GM19351 (cell line): ENCODE results near the gene TOM1L2.

Experiments
- ATAC-seq: cut with Tn5 transposase; IDR thresholded peaks from one replicate; pipeline ENCODE4 v1.9.1; 2021; ENCODE audit warnings: mild to moderate bottlenecking, moderate library complexity; ENCODE audit not compliant: unreplicated experiment

Gene TOM1L2

DNA sequence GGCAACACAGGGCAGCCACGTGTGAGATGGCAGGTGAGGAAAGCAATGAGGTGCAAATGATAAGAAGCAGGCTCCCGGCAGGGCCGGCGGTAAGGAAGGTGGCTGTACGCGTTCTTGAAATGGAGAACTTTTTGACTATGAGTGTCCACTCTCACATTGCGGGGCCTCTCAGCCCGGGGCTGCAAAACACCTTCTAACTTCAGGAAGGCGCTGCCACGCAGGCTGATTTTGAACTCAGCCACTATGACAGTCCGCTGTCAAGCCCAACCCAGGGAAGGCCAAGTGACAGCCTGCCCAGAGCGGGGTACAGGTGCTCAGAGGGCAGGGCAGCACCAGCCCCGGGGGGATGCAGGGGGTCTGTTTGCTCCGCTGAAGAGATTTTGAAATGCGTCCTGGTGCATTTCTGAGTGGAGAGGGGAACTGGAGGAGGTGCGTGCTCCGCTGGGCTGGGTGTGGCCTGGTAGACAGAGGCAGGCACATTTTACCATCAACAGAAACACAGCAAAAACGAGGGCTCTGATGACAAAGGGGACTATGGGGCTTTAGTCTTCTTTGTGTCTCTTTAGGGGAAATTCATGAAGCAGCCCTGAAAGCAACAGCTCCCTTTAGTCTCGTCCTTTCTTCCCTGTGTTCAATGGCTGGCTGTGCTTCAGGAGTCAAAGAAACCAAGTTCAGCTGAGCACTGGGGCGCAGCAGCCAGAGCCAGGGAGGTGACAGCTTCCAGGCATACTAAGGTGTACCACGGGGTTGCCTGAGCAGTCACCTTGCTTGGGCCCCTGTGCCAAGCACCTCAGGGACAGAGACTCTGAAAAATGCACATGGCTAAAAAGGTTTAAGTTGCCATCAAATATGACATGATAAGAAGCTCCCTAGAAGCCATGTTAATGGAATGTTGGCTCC lies 120.8 kb downstream of the TOM1L2 start:
- no peak for ATAC-seq

DNA sequence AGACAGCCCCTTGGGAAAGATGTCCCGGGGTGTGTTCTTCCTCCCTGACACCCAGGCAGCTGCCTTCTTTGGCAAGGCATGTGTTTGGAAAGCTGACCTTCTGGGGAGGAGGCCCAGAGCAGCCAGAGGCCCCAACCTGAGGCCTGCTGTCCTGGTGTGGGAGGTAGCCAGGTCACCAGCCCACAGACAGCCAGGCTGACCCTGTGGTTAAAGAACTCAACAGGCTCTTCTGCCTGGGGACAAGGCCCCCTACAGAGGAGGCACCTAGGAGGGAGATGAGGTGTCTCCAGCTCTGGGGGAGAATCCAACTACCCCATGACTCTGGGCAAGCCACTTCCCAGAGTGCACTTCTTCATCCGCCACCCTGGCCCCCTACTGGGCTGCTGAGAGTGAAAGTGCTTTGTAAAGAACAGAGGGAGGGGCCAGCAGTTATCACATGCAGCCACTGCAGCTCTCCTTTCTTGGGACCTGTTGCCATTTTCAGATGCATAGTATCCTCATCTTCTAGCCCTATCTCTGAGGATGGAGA lies 122.3 kb downstream of the TOM1L2 start:
- no peak for ATAC-seq

DNA sequence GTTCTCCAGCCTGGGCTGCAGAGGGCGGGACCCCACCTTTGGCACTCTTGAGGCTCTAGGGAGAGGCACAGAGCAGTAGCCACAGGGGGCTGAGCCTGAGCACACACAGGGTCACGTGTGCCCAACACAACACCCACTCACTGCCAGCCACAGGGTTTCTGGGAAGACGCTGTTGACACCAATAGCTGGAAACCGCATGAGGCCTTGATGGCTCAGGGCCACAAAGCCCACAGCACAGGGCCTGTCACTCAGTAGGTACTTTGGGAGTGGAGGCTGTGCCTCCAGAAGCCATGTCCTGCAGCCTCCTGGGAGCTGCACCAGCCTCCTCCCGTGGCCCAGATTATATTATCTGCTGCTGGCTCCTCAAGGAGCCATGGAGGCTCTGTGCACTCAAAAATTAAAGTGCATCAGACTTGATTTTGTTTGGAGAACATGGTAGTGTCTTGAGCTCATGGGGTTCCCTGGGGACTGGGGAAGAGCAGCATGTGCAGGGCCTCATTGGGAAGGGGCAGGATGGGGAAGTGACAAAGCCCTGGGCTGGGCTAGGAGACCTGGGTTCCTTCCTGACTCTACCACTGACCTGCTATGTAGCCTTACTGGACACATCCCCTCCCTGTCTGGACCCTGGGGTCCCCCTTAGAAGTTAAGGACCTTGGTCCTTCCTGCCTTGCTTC lies 122.9 kb downstream of the TOM1L2 start:
- peak; percentile 82 for ATAC-seq

DNA sequence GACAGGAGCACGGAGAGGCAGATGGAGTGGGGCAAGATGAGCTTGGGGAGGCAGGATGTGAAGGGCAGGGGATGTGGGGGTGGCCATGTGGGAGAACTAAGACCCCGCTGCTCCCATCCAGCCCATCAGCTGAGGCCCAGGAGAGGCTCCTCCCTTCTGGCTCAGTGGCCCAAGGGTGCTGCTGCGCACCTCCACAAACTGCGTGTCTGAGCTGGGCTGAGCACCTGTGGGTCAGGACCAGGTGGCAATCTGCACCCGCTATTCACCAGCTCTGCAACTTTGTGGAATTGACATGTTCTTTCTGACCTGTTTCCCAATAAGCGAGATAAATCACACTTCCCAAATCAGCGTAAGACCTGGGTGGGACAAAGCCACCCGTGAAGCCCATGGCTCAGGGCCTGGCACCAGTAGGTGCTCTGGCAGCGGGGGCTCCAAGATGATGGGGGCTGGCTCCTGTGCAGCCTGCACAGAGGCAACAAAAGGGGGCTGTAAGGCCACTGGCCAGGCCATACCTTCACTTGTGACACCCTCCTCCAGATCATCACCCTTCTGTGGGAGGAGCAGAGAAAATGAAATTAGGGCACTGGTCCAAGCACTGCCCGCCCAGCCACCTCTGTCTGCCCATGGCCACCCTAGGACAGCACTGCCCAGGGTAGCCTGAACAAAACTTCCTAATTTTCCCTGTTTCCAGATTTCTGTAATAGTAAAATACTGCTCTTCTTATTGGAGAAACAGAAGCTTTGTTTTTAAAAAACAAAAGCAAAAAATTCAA lies 123.7 kb downstream of the TOM1L2 start:
- no peak for ATAC-seq

DNA sequence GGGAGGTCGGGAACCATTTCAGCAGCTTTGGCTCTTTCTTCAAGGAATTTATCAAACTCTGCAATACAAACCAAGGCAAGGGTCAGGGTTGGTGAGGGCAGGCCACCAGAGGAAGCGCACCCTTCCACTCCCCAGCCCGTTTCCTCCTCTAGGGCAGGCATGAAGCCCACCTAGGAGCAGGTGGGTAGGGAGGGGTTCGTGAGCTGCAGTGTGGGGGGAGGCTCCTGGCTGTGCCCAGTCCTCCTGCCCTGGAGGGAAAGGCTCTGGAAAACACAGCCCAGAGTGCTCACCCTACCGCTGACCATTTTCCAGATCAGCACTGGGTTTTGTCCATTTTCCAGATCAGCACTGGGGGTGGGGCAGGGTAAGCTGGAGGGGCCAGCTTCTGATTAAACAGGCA lies 124.5 kb downstream of the TOM1L2 start:
- no peak for ATAC-seq

DNA sequence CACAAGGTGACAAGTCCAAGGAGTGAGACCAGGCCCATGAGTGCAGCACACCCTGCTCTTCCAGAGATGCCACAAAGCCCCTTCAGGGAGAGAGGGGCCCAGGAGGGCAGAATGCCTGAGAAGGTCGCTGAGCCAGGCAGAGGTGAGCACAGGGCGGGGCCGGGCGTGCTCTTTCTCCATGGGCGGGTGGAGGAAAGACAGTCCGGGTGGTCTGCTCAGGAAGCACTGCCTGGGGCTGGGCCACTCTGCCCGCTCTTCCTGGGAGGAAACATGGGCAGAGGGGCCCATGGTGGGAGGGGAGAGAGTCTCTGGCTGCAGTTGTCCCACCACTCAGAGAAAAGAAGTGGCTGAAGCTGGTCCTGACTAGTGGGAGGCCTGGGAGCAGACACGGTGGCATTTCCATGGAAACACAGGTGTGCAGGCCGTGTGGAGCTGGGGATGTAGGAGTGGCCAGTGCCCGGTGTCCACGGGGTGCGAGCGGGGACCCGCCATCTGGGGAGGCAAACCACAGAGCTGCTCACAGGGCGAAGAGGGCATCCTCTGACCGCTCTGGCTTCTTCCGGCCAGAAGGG lies 125.0 kb downstream of the TOM1L2 start:
- no peak for ATAC-seq

DNA sequence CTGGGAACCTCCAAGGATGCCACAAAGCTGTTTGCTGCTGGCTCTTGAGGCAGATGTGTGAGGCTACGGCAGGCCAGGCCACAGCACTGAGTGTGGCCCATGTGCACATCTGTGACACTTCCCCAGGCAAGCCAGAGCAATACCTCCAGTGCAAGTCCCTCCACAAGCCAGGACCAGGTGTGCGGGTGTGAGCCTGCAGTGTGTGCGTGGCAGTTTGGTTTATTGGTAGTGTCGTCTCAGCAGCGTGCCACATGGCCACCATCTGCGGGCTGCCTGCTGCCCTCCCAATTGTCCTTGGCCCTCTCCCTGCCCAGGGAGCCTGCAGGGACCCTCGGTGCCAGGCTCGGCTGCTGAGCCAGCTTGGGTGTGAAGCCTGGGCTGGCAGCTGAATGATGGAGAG lies 125.6 kb downstream of the TOM1L2 start:
- ATAC-seq, result no peak

DNA sequence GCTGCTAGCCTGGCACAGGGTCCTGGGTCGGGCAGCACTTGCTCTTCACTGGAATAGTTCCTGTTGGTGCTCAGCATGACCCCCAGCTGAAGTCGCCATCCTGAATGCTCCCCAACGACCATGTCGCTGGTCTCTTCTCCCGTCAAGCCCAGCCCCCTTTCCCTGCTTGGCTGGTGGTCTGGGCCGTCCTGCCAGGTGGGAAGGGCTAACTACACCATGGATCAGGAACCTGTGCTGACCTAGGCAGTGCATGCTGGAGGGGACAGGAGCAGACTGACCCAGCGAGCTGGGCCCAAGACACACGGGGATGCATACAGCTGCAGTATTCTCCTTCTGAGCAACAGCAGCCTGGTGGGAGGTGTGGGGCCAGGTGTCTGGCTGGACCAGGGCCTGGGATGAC lies 126.2 kb downstream of the TOM1L2 start:
- ATAC-seq, result no peak

DNA sequence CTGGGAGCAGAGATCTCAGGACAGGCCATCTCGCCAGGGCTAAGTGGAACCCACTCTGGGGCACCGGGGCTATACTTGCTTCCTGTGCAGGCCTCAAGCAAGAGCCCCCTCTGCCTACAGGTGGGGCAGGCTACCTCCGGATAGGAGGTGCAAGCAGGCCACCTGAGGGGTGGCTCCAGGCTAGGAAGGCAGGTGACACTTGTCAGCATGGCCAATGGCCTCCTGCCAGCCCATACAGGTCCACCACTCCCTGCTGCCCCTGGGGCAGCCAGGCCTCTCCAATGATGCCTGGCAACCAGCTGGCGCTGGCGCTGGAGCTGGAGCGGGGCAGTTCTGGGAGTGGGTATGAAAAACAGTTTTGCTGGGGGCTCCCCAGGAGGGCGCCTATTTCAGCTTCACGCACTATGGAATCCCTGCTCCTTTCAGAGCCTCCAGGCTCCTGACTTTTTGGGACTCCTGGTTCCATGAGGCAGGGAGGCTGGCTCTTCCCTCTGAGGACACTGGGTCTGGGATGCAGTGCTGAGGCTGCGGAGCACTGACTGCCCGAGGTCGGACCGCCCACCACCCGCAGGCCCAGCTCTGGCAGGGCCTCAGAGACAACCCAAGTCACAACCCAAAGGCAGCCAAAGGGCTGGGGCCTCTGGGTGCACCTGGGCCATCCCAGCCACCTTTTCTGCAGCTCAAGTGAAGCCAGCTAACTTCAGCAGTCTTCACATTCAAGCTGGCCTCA lies 127.0 kb downstream of the TOM1L2 start:
- ATAC-seq, result no peak

DNA sequence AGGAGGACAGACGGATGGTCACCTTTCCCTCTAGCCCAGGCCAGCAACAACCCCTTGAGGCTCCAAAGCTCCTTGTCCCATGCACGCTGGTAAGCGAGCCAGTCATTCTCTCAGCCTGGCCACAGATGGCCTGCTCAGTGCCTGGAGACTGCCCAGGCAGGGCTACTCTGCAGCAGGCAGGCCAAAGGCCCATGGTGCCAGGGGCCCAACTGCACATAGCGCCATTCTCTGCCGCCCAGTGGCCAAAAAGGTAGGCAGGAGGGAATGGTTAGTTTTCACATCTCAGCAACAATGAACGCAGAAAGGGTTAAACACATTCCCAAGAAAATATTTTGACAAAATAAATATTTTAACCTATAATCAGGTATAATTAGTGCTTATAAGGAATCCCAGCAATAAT lies 127.7 kb downstream of the TOM1L2 start:
- no peak for ATAC-seq

DNA sequence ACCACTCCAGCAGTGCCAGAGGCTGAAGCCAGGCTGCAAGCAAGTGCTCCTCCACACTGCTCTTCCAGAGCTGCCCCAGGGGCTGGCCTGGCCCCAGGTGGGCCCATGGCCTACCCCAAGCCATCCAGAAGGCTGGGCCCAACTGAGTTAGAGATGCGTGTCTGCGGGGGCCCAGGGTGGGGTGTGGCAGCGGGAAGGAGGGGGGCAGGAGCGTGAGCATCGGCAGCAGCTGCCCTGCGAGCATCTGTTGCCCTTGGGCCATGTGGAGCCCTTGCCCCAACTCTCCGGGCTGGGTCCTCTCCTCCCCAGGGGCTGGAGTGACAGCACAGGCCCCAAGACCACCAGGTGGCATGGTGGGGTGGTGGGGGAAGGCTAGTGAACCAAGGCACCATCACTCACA lies 128.1 kb downstream of the TOM1L2 start:
- ATAC-seq, result no peak

DNA sequence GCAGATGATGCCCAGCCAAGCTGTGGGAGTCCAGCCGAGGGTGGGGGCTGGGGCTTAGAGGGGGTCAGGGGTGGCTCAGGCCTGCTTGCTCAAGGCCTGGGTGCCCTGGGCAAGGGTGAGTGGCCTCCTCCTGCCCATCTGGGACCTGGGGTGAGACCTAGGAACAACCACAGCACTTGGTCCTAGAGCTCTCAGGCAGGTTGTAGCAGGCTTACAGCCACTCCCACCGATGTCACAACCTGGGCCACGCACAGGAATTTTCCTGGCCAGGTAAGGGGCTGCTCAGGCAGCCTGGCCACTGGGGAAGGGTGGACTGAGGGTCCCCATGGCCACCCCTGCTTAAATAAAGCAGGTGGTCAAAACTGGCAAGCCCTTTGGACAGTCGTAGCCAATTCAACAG lies 129.1 kb downstream of the TOM1L2 start:
- ATAC-seq, result no peak

DNA sequence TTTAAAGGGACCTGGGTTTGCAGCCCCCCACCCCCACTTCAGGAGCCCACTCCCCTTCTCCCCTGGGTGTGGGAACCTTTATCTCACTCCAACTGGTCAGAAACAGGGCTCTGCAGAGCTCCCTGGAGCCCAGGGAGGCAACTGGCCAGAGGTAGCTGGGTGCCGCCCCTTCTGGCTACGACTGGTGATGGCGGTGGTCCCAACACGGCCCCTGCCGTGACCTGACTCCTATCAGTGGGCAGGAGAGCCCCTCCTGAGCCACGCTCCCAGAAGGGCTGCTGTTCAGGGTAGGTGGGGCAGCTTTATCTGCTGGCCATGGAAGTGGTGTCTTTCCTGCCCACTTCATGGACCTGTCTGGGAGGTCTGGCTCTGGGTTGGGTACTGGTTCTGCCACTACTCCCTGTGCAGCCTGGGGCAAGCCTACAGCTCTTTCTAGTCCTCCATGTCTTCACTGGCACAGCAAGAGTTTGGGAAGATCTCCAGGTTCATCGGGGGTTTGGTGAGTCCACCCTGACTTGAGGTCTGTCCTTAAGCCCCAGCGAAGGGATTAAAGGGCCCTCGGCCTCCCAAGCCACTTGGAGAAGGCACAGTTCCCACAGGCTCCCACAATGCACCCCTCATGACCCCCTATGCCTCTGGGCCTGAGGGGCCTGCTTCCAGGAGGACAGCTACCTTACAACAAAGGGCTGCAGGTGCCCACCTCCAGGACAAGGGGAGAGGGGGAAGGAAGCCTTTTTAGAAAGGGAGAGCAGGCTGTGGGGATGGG lies 129.9 kb downstream of the TOM1L2 start:
- no peak for ATAC-seq

DNA sequence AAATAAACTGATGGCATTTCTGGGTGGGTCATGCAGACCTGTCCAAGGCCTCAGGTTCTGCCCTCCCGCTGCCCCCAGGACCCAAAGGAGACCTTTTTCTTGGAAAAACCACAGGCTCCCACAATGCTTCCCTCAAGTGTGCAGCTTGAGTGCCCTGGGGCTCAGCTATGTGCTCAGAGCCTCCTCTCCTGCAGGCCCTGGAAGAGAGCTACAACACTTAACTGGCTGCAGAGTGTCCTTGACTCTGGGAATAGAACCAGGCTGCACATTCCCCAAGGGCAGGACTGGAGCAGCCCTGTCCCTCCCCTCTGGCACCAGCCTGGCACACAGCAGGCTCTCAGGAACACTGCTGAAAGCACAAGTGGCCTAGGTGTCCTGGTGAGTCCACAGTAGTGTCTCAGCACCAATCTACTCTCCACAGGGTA lies 130.6 kb downstream of the TOM1L2 start:
- no peak for ATAC-seq

DNA sequence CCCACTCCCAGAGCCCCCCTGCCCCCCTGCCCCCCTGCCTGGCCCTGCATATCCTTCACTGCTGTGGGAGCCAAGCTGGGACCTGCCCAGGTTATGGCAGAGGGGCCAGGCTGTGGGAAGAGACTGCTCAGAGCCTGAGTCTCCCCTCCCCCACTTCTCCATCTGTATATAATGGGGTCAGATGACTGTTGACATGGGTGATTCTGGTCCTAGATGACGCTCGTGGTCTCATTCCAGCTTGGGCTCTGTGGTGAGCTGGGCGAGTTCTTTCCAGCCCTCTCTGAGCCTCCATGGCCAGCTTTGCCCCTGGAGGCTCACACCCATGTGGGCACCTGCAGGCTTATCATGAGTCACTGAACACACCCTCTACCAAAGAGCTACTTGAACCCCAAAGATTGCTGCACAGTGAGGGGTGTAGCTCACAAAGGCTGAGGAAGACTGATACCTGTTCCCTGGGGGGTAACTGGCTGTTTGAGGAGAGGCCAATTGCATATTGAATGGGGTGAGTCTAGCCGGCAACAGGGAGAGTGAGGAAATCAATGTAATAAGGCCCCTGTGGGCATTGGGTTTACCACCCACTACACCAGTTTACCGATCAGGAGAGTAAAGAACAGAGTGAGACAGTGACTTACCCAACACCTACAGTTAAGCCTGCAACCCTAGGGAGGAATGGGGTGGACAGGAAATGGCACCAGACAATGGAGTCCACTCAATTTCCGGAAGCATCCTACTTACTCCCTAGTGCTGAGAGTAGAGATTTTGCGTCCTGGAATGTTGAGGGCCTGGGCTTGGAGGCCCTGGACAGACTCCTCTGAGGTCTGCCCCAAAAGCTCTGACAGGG lies 131.2 kb downstream of the TOM1L2 start:
- ATAC-seq, result no peak

DNA sequence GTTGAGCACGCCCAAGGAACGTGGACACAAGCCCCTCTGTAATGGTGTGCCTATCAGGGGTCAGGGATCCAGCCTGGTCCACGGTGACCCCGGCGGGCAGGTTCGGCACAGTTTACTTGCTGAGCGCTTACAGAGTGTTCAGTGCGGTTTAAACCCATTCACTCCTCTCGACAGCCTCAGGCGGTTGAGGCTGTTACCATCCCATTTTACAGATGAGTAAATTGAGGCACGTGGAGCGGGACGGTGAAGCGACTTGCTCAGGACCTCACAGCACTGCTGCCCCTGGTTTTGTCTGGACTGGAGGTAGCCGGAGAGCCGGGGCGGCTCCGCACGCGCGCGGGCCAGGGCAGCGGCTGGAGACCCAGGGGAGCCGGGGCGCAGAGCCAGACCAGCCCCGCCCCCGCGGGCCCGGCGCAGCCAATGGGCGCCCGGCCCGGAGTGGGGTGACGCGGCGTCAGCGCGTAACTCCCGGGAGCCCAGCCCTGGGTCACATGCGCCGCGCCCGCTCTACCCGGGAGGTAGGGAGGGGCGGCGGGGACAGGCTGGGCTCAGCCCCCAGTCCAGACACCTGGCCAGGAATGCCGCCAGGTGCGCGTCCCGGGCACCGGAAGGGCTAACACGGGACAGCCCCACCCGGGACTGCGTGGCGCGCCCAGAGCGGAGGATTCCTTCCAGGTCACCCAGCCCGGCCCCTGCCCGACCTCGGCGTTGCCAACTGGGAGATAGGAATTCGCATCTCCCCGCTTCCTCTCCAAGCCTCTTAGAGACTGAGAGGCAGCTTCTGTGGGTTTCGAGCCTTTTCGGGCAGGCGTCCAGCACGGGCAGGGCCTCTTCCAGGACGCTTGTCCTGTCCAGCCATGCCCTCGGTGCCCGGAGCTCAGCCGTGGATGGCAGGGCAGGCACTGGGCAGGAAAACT lies 132.2 kb downstream of the TOM1L2 start:
- peak; percentile 67 for ATAC-seq
